HFFc6 (cell line): ENCODE results near the gene KLHL21. TPM values are rescaled to one million over a fixed set of nuclear protein-coding genes. Genes with fewer than 3 reads are reported as not detected.

Experiments
- DNase-seq: peaks from one replicate; pipeline ENCODE4 v3.0.0-alpha.2; 2018
- H3K27ac Mint-ChIP-seq: 2 replicates; pipeline ENCODE4 v1.8.0; 2020; ENCODE audit warnings: mild to moderate bottlenecking, mixed read lengths
- H3K27me3 Mint-ChIP-seq: 2 replicates; pipeline ENCODE4 v1.8.0; 2021; ENCODE audit warnings: mild to moderate bottlenecking, moderate library complexity, mixed read lengths; ENCODE audit not compliant: insufficient read depth
- H3K36me3 Mint-ChIP-seq: 2 replicates; pipeline ENCODE4 v1.8.0; 2021; ENCODE audit warnings: low read depth, mixed read lengths
- H3K4me1 Mint-ChIP-seq: 2 replicates; pipeline ENCODE4 v1.8.0; 2020; ENCODE audit warnings: low read depth, mixed read lengths
- H3K4me3 Mint-ChIP-seq: 2 replicates; pipeline ENCODE4 v1.8.0; 2020; ENCODE audit warnings: mild to moderate bottlenecking, moderate library complexity, mixed read lengths
- H3K9me3 Mint-ChIP-seq: 2 replicates; pipeline ENCODE4 v1.8.0; 2020; ENCODE audit warnings: mild to moderate bottlenecking, mixed read lengths
- CTCF ChIP-seq: fragments of 200-600 bp; sonication (generic); IDR thresholded peaks from 2 replicates; pipeline ENCODE4 v1.5.0; 2021; ENCODE audit warnings: antibody characterized with exemption, mild to moderate bottlenecking
- total RNA-seq, 6 experiments: library from RNA; stranded (reverse); fragmentation: NEBNext Ultra II Directional; extraction: Animal tissue kit (Norgen Biotek cat#: 25700); gene quantifications; 2 replicates in 1 of 6; 3 replicates in 5 of 6; pipeline ENCODE4 v1.2.3, GENCODE V29; 2021

Gene KLHL21
- total RNA-seq, 6 experiments from 2014 or later, result 21.1 to 31.5 (median 22.6) TPM

GRCh38 chr1:6622396-6623152 is 19.9 kb upstream of the KLHL21 start:
- Mint-ChIP-seq H3K9me3 (no peaks in the 10 kb centered on the region), H3K27me3 (peaks cover 8% of the 10 kb centered on the region), H3K27ac (peak overlapping the region; percentile 57), H3K4me3 (no peak overlapping the region), H3K36me3 (peaks cover 42% of the 10 kb centered on the region), H3K4me1 (peaks cover 37% of the 10 kb centered on the region)
- TF ChIP-seq CTCF, result no peak
- DNase-seq, result no peak

GRCh38 chr1:6621429-6622391 is 19.0 kb upstream of the KLHL21 start:
- Mint-ChIP-seq H3K9me3 (no peaks in the 10 kb centered on the region), H3K27me3 (peaks cover 7% of the 10 kb centered on the region), H3K36me3 (peaks cover 34% of the 10 kb centered on the region), H3K27ac (no peak overlapping the region; the same call in 1 of the 2 replicates), H3K4me1 (peaks cover 35% of the 10 kb centered on the region), H3K4me3 (no peak overlapping the region)
- DNase-seq, result no peak
- TF ChIP-seq CTCF, result no peak

- Mint-ChIP-seq H3K27ac (no peak overlapping the region), H3K4me3 (no peak overlapping the region), H3K27me3 (no peaks in the 10 kb centered on the region), H3K4me1 (peaks cover 34% of the 10 kb centered on the region), H3K36me3 (peaks cover 20% of the 10 kb centered on the region), H3K9me3 (no peaks in the 10 kb centered on the region)
- TF ChIP-seq CTCF, result no peak
- DNase-seq, result no peak
Observed at GRCh38 chr1:6619045-6619444, 16.4 kb upstream of the KLHL21 start.

- Mint-ChIP-seq H3K36me3 (peaks cover 6% of the 10 kb centered on the region), H3K9me3 (no peaks in the 10 kb centered on the region), H3K4me1 (peaks cover 28% of the 10 kb centered on the region), H3K27me3 (no peaks in the 10 kb centered on the region), H3K27ac (peak overlapping the region; percentile 75), H3K4me3 (peak overlapping the region; percentile 87)
- DNase-seq, result no peak
- TF ChIP-seq CTCF, result no peak
Observed at GRCh38 chr1:6614929-6615785, 12.5 kb upstream of the KLHL21 start.
